HEK293 (cell line): ENCODE results near the gene DENND1A.

ENCODE experiments used
- CTCF ChIA-PET: fragments of 350-600 bp; formaldehyde crosslinking; extraction: SDS; loops from one replicate; lab custom pipeline; 2021; ENCODE audit warnings: antibody characterized with exemption; lab: Yijun Ruan, JAX
- POLR2A ChIA-PET: fragments of 300-600 bp; formaldehyde crosslinking; extraction: SDS; loops from one replicate; lab custom pipeline; 2020; ENCODE audit warnings: antibody characterized with exemption, inconsistent platforms; lab: Yijun Ruan, JAX
- H3K27ac ChIP-seq: fragments of 200-500 bp; sonication (Bioruptor generic); 2 replicates; pipeline ENCODE4 v1.5.1; 2014; ENCODE audit warnings: low read depth, low read length, control low read depth, inconsistent platforms; ENCODE audit errors: extremely low read depth
- H3K36me3 ChIP-seq, 2 experiments: fragments of 200-500 bp in 1 of 2; sonication (Bioruptor generic) in 1 of 2; 1 replicate in 1 of 2; 2 replicates in 1 of 2; pipeline ENCODE4 v1.5.1; 2014 to 2017; ENCODE audit warnings: inconsistent platforms in 2 of 2, low read length in 2 of 2; ENCODE audit not compliant: control insufficient read depth in 2 of 2, insufficient read depth in 1 of 2
- H3K4me1 ChIP-seq: fragments of 200-500 bp; sonication (Bioruptor generic); 2 replicates; pipeline ENCODE4 v1.5.1; 2014; ENCODE audit warnings: mild to moderate bottlenecking, low read length, inconsistent platforms; ENCODE audit not compliant: control insufficient read depth, insufficient read depth
- H3K4me3 ChIP-seq: 2 replicates; pipeline ENCODE4 v1.5.1; 2011; ENCODE audit warnings: low read depth, mild to moderate bottlenecking, control low read depth, low read length, moderate library complexity
- H3K9me3 ChIP-seq: fragments of 200-500 bp; sonication (Bioruptor generic); 2 replicates; pipeline ENCODE4 v1.5.1; 2014; ENCODE audit warnings: low read depth, low read length, inconsistent platforms; ENCODE audit not compliant: control insufficient read depth, insufficient read depth
- AEBP2 ChIP-seq: fragments of 450-650 bp; formaldehyde crosslinking; IDR thresholded peaks from 2 replicates; pipeline ENCODE4 v1.5.1; 2016; ENCODE audit warnings: missing biosample characterization, missing genetic modification characterization, borderline replicate concordance
- BCL6B ChIP-seq: fragments of 450-650 bp; formaldehyde crosslinking; IDR thresholded peaks from 2 replicates; pipeline ENCODE4 v1.5.1; 2017; ENCODE audit warnings: missing biosample characterization, missing genetic modification characterization
- GLIS1 ChIP-seq: fragments of 450-650 bp; formaldehyde crosslinking; IDR thresholded peaks from 2 replicates; pipeline ENCODE4 v1.5.1; 2016; ENCODE audit warnings: missing biosample characterization, missing genetic modification characterization
- KLF1 ChIP-seq: fragments of 450-650 bp; formaldehyde crosslinking; IDR thresholded peaks from 2 replicates; pipeline ENCODE4 v1.5.1; 2016; ENCODE audit warnings: missing biosample characterization, missing genetic modification characterization
- ZBTB20 ChIP-seq: fragments of 450-650 bp; formaldehyde crosslinking; IDR thresholded peaks from 2 replicates; pipeline ENCODE4 v1.5.1; 2016; ENCODE audit warnings: missing biosample characterization, missing genetic modification characterization
- ZFP37 ChIP-seq: fragments of 450-650 bp; formaldehyde crosslinking; IDR thresholded peaks from 2 replicates; pipeline ENCODE4 v1.5.1; 2016; ENCODE audit warnings: missing biosample characterization, missing genetic modification characterization
- ZNF114 ChIP-seq: fragments of 450-650 bp; formaldehyde crosslinking; IDR thresholded peaks from 2 replicates; pipeline ENCODE4 v1.5.0; 2017; ENCODE audit warnings: missing biosample characterization, missing genetic modification characterization
- ZNF146 ChIP-seq: fragments of 450-650 bp; formaldehyde crosslinking; IDR thresholded peaks from 2 replicates; pipeline ENCODE4 v1.5.1; 2016; ENCODE audit warnings: missing biosample characterization, missing genetic modification characterization
- ZNF148 ChIP-seq: fragments of 450-650 bp; formaldehyde crosslinking; IDR thresholded peaks from 2 replicates; pipeline ENCODE4 v1.5.0; 2017; ENCODE audit warnings: missing biosample characterization, missing genetic modification characterization, borderline replicate concordance
- ZNF155 ChIP-seq: fragments of 450-650 bp; formaldehyde crosslinking; IDR thresholded peaks from 2 replicates; pipeline ENCODE4 v1.5.1; 2016; ENCODE audit warnings: missing biosample characterization, missing genetic modification characterization
- ZNF266 ChIP-seq: fragments of 450-650 bp; formaldehyde crosslinking; IDR thresholded peaks from 2 replicates; pipeline ENCODE4 v1.5.1; 2016; ENCODE audit warnings: missing biosample characterization, missing genetic modification characterization, low read depth
- ZNF324 ChIP-seq: fragments of 450-650 bp; formaldehyde crosslinking; IDR thresholded peaks from 2 replicates; pipeline ENCODE4 v1.5.1; 2016; ENCODE audit warnings: missing biosample characterization, missing genetic modification characterization
- ZNF391 ChIP-seq: fragments of 450-650 bp; formaldehyde crosslinking; IDR thresholded peaks from 2 replicates; pipeline ENCODE4 v1.5.1; 2016; ENCODE audit warnings: low read depth, missing biosample characterization, missing genetic modification characterization, borderline replicate concordance
- ZNF416 ChIP-seq: fragments of 450-650 bp; formaldehyde crosslinking; IDR thresholded peaks from 2 replicates; pipeline ENCODE4 v1.5.1; 2016; ENCODE audit warnings: missing biosample characterization, missing genetic modification characterization
- ZNF48 ChIP-seq: fragments of 450-650 bp; formaldehyde crosslinking; IDR thresholded peaks from 2 replicates; pipeline ENCODE4 v1.5.1; 2016; ENCODE audit warnings: missing biosample characterization, missing genetic modification characterization
- ZNF548 ChIP-seq: fragments of 450-650 bp; formaldehyde crosslinking; IDR thresholded peaks from 2 replicates; pipeline ENCODE4 v1.5.1; 2016; ENCODE audit warnings: missing biosample characterization, missing genetic modification characterization
- ZNF596 ChIP-seq: fragments of 450-650 bp; IDR thresholded peaks from 2 replicates; pipeline ENCODE4 v1.5.0; 2018; ENCODE audit warnings: missing biosample characterization, mild to moderate bottlenecking, missing genetic modification characterization, moderate library complexity
- ZNF629 ChIP-seq: fragments of 450-650 bp; formaldehyde crosslinking; IDR thresholded peaks from 2 replicates; pipeline ENCODE4 v1.5.1; 2017; ENCODE audit warnings: missing biosample characterization, missing genetic modification characterization
- ZNF639 ChIP-seq: fragments of 450-650 bp; formaldehyde crosslinking; IDR thresholded peaks from 2 replicates; pipeline ENCODE4 v1.5.1; 2016; ENCODE audit warnings: missing biosample characterization, missing genetic modification characterization
- ZNF830 ChIP-seq: fragments of 450-650 bp; IDR thresholded peaks from 2 replicates; pipeline ENCODE4 v1.5.0; 2018; ENCODE audit warnings: missing biosample characterization, missing genetic modification characterization, low read depth, mild to moderate bottlenecking, moderate library complexity
- ZSCAN23 ChIP-seq: fragments of 450-650 bp; formaldehyde crosslinking; IDR thresholded peaks from 2 replicates; pipeline ENCODE4 v1.5.1; 2016; ENCODE audit warnings: missing biosample characterization, missing genetic modification characterization
- TF ChIP-seq, protein P1 (sequence below): fragments of 450-650 bp; formaldehyde crosslinking; IDR thresholded peaks from 2 replicates; pipeline ENCODE4 v1.5.1; 2017; ENCODE audit warnings: missing biosample characterization, missing genetic modification characterization
- TF ChIP-seq, protein P2 (sequence below): fragments of 450-650 bp; formaldehyde crosslinking; IDR thresholded peaks from 2 replicates; pipeline ENCODE4 v1.5.1; 2016; ENCODE audit warnings: missing biosample characterization, missing genetic modification characterization
- TF ChIP-seq, protein P3 (sequence below): IDR thresholded peaks from 2 replicates; pipeline ENCODE4 v1.6.1; 2011; ENCODE audit warnings: mild to moderate bottlenecking, low read depth, low read length, borderline replicate concordance

The DENND1A gene

GRCh38 chr9:123718188-123718587 lies 211.7 kb downstream of the DENND1A start:
- H3K36me3 ChIP-seq: no peaks in the 10 kb centered on the region
- POLR2A ChIA-PET: no interaction called here
- peaks cover 2% of the 10 kb centered on the region; the same call in 1 of the 2 replicates for H3K4me1 ChIP-seq
- TF ChIP-seq AEBP2: no peak
- TF ChIP-seq GLIS1 (tag by site-specific recombination): no peak
- no peak for TF ChIP-seq ZBTB20 (tag by site-specific recombination)
- no peak for TF ChIP-seq ZNF324 (tag by site-specific recombination)
- no peak for TF ChIP-seq BCL6B (tag by site-specific recombination)
- TF ChIP-seq ZNF391 (tag by site-specific recombination): no peak
- CTCF ChIA-PET: no interaction called here
- no peaks in the 10 kb centered on the region for H3K9me3 ChIP-seq
- H3K27ac ChIP-seq: no peak overlapping the region
- H3K4me3 ChIP-seq: no peak overlapping the region

DNA sequence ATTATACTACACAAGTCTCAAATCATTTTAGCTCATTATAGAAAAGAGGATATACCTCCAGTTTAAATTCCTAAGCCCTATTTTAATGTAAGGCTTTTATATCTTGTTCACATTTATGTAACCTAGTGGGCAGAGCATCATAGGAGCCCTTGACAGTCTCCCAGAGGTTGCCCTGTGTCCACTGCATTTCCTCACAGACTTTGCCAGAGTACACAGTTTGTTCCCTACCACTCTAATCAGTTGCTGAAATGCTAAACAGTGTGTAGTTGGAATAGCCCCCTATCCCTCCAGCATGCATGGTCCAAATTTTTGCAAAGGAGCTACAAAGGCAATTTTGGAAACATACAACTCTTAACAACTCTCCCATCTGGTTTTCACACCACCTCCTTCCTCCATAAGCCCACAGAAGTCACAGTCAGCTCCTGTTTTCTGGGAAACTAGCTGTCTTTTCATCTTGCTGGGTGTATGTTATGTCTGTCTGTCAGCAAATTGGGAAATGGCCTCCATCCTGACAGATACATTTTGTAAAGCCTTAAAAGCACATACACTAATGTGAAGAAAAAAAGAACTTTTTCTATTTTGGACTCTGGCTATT lies 212.2 kb downstream of the DENND1A start:
- Histone ChIP-seq H3K27ac (no peak overlapping the region), H3K9me3 (no peaks in the 10 kb centered on the region), H3K36me3 (no peaks in the 10 kb centered on the region), H3K4me3 (no peak overlapping the region), H3K4me1 (peaks cover 2% of the 10 kb centered on the region; the same call in 1 of the 2 replicates)
- CTCF ChIA-PET: interaction anchor here (0.6 kb wide), 1 partner anchor 105 kb away, joined by 5 read pairs; no protein-coding TSS in a partner anchor
- POLR2A ChIA-PET: no interaction called here
- TF ChIP-seq KLF1 (tag by site-specific recombination) (no peak), ZNF830 (tag by site-specific recombination) (no peak), ZNF148 (tag by site-specific recombination) (no peak), ZNF629 (tag by site-specific recombination) (no peak), ZFP37 (tag by site-specific recombination) (no peak), ZNF596 (tag by site-specific recombination) (no peak), ZNF416 (tag by site-specific recombination) (no peak), ZNF48 (tag by site-specific recombination) (no peak), ZNF266 (tag by site-specific recombination) (no peak), ZSCAN23 (tag by site-specific recombination) (no peak), ZNF146 (tag by site-specific recombination) (no peak), ZNF548 (no peak), ZNF114 (no peak), ZNF639 (no peak), ZNF155 (tag by site-specific recombination) (no peak)
- TF ChIP-seq, protein P1, sequence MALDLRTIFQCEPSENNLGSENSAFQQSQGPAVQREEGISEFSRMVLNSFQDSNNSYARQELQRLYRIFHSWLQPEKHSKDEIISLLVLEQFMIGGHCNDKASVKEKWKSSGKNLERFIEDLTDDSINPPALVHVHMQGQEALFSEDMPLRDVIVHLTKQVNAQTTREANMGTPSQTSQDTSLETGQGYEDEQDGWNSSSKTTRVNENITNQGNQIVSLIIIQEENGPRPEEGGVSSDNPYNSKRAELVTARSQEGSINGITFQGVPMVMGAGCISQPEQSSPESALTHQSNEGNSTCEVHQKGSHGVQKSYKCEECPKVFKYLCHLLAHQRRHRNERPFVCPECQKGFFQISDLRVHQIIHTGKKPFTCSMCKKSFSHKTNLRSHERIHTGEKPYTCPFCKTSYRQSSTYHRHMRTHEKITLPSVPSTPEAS: no peak
- TF ChIP-seq, protein P2, sequence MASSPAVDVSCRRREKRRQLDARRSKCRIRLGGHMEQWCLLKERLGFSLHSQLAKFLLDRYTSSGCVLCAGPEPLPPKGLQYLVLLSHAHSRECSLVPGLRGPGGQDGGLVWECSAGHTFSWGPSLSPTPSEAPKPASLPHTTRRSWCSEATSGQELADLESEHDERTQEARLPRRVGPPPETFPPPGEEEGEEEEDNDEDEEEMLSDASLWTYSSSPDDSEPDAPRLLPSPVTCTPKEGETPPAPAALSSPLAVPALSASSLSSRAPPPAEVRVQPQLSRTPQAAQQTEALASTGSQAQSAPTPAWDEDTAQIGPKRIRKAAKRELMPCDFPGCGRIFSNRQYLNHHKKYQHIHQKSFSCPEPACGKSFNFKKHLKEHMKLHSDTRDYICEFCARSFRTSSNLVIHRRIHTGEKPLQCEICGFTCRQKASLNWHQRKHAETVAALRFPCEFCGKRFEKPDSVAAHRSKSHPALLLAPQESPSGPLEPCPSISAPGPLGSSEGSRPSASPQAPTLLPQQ (tag by site-specific recombination): no peak
- TF ChIP-seq, protein P3, sequence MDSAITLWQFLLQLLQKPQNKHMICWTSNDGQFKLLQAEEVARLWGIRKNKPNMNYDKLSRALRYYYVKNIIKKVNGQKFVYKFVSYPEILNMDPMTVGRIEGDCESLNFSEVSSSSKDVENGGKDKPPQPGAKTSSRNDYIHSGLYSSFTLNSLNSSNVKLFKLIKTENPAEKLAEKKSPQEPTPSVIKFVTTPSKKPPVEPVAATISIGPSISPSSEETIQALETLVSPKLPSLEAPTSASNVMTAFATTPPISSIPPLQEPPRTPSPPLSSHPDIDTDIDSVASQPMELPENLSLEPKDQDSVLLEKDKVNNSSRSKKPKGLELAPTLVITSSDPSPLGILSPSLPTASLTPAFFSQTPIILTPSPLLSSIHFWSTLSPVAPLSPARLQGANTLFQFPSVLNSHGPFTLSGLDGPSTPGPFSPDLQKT: no peak
